HG02588 (cell line): ENCODE measurements around the gene SLC7A5.
"Not testable (repeated sequence)": the region's sequence is repeated elsewhere in the genome, so short reads cannot be mapped to it uniquely, and the experiment has no call there.

Experiments used
- ATAC-seq: cut with Tn5 transposase; IDR thresholded peaks from one replicate; pipeline ENCODE4 v1.9.1; 2021; ENCODE audit warnings: mild to moderate bottlenecking, moderate library complexity; ENCODE audit not compliant: unreplicated experiment

SLC7A5 gene

GRCh38 chr16:87824016-87824990, 45.0 kb downstream of the SLC7A5 start:
- ATAC-seq = no peak

DNA sequence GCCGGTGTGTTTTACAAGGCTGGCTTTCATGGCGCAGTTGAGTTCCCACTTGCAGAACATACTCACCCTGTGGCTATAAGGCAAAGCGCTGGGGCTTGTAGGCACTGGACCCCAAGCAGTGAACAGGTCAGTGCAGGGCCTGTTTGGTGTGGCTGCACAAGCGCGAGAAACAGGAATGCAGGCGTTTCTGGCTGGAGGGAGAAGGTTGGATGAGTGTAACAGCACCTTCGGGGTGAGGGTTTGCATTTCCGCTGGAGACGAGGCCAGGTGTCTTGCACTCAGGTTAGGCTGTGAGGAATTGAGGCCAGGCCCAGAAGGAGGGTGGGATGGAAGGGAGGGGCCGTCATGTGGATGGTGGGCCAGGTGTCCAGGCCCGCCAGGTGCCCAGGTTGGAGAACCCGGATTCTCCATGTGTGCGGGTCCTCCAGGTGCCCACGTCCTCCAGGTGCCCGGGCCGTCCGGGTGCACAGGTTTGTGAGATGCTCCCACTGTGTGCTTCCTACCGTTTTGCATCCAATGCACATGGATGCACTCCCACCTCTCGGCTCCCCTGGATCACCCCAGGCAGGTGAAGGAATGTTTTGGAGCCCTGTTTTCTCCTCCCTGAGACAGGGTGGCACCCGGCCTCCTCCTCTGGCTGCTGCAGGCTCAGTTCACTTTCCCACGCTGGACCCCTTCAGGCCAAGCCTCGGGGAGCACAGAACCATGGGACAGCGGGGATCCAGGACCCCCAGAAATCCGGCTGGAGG, 46.0 kb downstream of the SLC7A5 start:
- ATAC-seq = no peak

DNA sequence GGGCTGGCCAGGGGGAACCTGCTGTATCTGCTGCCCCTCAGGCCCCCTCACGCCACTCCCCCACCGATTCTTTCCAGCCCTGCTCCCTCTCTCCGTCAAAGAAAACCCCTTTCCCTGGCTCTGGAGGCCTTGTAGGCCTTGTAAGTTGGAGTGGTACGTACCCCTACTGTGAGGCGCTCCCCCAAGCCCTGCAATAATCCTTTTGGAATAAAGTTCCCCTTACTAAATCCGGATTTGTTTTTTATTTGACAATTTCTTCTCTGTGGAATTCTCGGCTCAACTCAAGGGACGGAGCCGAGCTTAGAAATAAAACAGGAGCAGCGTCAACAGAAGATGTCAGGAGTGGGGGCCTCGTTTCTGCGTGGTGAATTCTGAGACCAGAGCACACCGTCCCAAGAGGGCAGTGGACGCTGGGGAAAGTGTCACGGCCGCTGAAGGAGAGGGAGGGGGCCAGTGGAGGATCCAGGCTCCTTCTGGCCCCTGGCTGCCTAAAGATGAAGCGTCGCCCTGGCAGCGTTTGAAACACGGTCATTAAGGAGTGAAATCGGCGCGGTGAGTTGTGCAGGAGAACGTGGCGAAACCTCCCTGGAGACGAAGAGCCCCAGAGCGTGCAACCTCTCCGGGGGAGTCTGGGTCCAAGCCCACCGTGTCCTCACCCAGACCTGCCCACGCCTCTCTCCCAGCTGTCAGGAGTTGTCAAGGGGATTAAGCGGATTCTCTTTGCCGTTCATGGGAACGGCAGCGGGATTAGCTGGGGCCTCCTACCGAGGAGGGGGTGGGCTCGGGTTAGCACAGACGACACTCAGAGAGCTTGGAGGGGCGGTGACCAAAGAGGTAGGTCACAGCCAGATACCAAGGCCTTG, 47.0 kb downstream of the SLC7A5 start:
- no peak for ATAC-seq

DNA sequence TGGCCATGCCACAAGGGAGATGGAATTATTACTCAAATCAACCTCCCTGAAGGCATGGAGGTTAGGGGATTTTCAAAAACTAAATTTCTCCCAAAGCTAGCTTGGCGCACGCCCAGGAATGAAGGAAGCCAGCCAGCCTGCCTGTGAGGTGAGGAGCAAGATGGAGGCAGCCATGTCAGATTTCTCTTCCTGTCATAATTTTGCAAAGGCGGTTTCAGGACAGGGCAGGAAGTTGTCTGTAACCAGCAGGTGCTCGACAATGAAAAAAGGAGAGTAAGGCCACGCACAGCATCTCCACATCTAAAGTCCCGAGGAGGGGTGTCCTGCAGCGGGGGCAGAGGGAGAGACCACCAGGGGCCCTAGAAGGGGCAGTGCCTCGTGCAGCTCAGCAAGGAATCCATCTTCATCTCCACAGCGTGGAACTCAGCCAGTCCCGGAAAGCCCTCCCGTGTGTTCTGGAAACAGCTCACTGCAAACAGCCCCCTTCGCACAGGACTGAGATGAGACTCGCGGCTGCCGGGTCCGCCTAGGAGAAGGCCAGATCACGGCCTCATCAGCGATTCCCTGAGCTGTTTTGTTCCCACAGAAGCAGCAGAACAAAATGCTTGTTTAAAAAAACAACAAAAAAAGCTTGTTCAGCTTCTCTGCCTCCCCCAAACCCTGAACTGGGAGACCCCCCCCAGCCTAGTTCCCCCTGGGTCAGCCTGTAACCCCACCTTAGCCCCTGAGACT, 47.8 kb downstream of the SLC7A5 start:
- ATAC-seq = no peak

DNA sequence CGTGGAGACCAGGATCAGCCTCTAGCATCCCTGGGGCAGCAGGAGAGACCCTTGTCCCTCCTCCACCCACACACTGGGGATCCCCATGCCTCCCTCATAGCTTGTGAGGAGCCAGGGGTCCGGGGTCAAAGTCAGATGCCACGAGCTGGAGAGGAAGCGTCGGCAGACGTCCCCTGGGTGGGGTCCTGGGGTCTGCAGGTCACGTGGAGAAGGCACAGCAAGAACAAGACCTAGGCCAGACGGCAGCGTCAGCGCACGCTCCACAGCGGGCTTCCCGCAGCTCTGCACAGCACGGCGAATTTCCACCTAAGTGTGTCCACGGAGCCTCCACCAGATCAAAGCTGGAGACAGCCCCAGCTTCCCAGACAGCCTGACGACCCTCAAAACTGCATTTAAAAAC, 49.3 kb downstream of the SLC7A5 start:
- no peak for ATAC-seq

DNA sequence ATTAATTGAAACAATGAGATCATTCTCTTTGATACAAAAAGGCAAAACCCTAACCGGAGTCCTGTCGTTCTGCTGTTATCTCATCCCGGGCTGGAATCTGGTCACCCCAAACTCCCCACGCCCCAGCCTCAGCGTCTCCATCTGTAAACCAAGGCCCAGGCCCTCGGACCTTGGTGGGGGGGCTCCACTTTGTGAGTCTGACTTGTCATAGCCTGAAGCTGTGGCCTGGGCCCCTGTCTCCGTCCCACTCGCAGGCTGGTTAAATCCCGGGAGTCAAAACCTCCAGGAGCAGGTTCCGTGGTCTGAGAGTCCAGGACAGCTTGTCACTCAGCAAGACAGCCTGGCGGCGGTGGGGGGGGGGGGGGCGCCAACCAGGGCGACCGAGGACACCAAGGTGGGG, 50.0 kb downstream of the SLC7A5 start:
- no peak for ATAC-seq

- ATAC-seq = no peak
These were observed 50.7 kb downstream of the SLC7A5 start for GRCh38 chr16:87818533-87819161.

- no peak for ATAC-seq
These were observed 51.4 kb downstream of the SLC7A5 start for GRCh38 chr16:87817910-87818309.

- not testable (repeated sequence) for ATAC-seq
These were observed 51.9 kb downstream of the SLC7A5 start for GRCh38 chr16:87817370-87817769.

DNA sequence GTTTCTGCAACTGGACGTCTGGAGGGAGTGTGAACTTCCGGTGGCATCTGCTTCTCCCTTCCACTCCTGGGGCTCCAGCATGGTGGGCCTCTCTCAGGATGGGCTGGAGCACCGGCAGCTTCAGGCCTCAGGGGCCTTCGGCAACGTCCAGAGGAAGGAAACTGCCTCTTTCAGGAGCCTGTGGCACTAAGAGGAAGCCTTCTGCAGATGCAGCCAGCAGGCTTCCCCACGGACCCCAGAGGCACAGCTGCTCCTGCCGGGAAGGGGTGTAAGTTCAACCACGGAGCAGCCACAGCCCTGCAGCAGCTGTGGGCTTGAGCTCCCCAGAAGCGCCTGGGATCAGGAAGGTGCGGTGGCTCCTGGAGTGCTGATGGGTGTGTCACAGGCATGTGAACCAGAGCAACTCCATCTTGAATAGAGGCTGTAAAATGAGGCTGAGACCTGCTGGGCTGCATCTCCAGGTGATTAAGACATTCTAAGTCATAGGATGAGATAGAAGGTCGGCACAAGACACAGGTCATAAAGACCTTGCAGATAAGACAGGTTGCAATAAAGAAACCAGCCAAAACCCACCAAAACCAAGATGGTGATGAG, 52.7 kb downstream of the SLC7A5 start:
- no peak for ATAC-seq

DNA sequence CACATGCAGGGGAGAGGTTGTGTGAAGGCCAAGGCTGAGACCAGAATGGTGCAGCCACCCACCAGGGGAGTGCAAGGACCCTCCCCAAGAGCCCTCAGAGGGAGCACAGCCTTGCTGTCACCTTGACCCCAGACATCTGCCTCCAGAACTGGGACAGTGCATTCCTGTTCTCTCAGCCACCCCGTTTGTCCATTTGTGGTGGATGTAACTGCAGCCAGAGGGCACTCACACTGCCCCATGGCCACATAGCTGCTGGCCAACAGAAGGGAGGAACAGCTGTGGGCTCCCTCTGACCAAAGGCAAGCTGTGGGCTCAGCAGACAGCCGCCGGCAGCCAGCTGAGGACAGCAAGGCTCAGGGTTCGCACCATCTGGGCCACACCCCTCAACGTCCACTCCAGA, 53.7 kb downstream of the SLC7A5 start:
- no peak for ATAC-seq

GRCh38 chr16:87812200-87812656, 57.1 kb downstream of the SLC7A5 start:
- no peak for ATAC-seq

- ATAC-seq = not testable (repeated sequence)
These were observed 57.9 kb downstream of the SLC7A5 start for GRCh38 chr16:87811454-87811853.

DNA sequence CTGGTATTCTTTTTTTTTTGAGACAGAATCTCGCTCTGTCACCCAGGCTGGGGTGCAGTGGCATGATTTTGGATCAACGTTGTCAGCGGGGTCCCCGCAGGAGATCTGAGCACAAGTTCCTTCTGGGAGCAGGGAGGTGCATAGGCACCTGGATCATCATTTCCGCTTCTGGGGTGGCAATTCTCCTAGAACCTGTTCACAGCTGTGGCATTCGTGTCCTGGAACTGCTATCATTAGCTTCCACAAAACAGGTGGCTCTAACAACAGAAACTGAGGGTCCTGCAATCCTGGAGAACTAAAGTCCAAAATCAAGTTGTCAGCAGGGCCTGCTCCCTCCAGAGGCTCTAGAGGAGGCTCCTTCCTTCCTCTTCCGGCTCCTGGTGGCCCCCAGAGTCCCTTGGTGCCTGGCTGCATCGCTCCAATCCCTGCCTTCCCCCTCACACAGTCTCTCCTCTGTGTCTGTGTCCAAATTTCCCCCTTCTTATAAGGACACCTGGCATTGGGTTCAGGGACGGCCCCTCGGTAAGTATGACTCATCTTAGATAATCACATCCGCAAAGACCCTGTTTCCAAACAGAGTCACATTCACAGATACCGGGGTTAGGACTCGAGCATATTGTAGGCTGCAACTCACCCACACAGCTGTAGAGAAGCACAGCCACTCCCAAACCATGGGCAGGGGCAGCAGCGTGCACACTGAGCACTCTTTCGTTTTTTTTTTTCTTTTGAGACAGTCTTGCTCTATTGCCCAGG, 60.0 kb downstream of the SLC7A5 start:
- peak; percentile 52 for ATAC-seq

DNA sequence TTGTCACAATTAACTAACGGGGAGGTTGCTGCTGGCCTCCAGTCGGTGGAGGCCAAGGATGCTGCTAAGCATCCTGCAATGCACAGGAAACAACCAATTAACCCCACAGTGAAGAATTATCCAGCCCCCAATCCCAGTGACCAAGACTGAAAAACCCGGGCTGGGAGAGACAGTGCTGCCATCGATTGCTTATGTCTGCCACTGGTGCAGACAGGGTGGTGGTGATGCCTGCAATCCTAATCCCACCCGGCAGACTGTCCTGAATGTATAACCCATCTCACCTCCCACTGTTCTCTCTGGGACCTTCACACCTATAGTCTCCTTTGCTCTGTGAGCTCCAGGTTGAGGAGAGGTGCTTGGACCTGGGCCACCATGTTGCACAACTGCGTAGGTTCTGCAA, 61.2 kb downstream of the SLC7A5 start:
- no peak for ATAC-seq

DNA sequence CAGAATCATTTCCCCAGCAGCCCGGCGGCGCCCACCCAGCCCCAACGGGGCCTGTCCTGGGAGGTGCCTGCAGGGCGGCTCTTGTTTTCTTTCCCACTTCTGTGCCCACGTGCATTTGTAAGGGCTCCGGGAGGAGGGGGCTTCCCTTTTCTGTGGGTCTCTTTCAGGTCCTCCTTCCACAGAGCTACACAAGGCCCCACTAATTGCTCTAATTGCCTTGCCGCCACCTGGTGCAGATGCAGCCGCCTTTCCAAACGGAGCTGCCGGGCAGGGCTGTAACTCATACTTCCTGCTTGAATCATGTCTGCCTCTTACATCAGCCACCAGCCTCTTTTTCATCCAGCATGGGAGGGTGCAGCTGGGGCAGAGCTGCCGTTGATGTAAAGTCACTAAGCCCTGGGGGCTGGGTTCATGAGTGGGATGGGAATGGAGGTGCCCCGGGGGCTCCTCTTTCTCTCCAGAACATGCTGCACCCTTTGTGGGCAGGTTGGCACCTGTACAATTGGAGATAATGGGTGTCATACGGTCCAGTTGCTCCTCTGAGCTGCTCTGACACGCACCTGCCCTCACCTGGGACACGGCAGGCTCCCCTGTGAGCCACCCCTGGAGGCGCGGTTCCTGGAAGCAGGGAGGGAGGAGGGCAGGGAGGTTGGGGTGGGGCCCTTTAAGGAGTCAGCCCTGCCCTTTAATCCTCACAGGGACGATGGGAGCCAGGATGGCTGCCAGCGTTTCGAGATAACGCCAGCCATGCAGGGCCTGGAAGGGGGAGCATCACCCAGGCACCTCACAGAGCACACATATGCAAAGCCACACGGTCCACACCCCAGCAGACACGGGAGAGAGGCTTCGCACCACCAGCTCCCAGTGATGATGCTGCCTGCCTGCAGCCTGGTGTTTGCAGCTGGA, 62.4 kb downstream of the SLC7A5 start:
- no peak for ATAC-seq

DNA sequence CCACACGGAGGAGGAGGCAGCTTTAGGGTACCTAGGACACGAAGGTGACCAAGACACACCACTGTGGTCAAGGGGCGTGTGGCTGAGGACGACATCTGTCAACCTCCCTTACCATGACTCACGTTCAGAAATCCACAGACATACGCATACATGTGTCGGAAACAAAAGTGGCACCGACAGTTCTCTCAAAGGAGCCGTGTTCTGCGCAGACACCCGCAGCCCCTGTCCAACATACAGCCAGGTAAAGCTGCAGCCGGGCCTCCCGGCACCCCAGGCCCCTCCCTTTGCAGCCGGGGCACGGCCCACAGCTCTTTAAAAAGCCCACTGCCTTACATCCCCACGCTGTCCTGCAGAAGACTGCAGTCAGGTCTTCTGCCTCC, 63.1 kb downstream of the SLC7A5 start:
- no peak for ATAC-seq

DNA sequence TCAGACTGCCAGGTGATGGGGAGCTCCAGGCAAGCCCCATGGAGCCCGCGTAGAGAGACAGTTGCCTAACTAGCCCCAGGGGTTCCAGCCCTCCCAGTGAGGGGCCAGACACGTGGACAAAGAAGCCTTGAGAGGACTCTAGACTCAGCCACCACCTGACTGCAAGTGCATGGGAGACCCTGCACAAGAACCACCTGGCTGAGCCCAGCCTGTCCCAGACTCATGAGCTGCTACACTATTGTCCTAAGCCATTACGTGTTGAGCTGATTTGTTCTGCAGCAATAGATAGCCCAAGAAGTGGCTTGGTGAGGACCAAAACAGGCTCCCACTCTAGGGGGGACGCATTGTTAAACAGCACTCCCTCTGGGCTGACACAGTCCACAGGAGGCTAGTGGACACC, 65.9 kb downstream of the SLC7A5 start:
- ATAC-seq = no peak
